ENCODE results near the gene TRIO. TPM values are rescaled to one million over a fixed set of nuclear protein-coding genes. Genes with fewer than 3 reads are reported as not detected.

Gene TRIO
- total RNA-seq, 2 experiments from 2014 or later: 4.1 to 6.5 TPM

DNA sequence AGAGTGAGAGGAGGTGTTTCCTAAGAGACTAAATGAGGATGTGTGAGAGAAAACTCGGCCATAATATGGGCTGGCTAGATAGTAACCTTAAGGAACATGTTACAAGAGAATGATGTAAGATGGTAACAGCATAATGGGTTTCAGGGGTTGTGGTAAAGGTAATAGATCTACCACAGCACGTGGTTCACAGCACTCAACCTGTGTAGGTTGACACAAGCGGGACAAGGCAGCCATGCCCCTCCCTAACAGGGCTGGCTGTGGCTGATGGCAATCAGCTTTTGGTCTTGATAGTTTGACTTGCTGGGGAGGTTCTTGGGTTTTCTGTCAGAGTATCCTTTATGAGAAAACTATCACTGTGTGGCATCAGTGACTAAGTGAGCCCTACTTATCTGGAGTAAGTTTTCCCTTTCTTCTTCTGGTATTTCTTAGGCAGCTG lies 138.6 kb downstream of the TRIO start:
- H3K27ac Mint-ChIP-seq: no peak overlapping the region
- POLR2A ChIA-PET: no interaction called here
- Histone ChIP-seq H3K4me3 (ENCODE audit: low read length) (no peak overlapping the region), H3K36me3 (ENCODE audit: insufficient read depth, low read length) (no peaks in the 10 kb centered on the region), H3K27ac (ENCODE audit: low read depth in 1 of 2, low read length in 2 of 2) (no peak overlapping the region), H3K9me3 (ENCODE audit: control insufficient read depth in 1 of 2, insufficient read depth in 1 of 2, low read length in 2 of 2) (no peaks in the 10 kb centered on the region), H3K27me3 (ENCODE audit: control insufficient read depth in 1 of 2, insufficient read depth in 2 of 2, low read length in 2 of 2) (no peaks in the 10 kb centered on the region), H3K4me1 (ENCODE audit: insufficient read depth, low read length) (no peaks in the 10 kb centered on the region)
- DNase-seq (no peak), ATAC-seq (ENCODE audit: poor library complexity) (no peak)
- no peaks in the 10 kb centered on the region for H3K27me3 Mint-ChIP-seq
- intact Hi-C loops (cut with DNase I, micrococcal nuclease): no loop called here
- CTCF ChIA-PET: no interaction called here
- TF ChIP-seq, protein P1, sequence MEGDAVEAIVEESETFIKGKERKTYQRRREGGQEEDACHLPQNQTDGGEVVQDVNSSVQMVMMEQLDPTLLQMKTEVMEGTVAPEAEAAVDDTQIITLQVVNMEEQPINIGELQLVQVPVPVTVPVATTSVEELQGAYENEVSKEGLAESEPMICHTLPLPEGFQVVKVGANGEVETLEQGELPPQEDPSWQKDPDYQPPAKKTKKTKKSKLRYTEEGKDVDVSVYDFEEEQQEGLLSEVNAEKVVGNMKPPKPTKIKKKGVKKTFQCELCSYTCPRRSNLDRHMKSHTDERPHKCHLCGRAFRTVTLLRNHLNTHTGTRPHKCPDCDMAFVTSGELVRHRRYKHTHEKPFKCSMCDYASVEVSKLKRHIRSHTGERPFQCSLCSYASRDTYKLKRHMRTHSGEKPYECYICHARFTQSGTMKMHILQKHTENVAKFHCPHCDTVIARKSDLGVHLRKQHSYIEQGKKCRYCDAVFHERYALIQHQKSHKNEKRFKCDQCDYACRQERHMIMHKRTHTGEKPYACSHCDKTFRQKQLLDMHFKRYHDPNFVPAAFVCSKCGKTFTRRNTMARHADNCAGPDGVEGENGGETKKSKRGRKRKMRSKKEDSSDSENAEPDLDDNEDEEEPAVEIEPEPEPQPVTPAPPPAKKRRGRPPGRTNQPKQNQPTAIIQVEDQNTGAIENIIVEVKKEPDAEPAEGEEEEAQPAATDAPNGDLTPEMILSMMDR (IDR thresholded peaks at IDR 0.05): no peak
- H3K4me1 Mint-ChIP-seq (ENCODE audit: low read depth): peaks cover 7% of the 10 kb centered on the region
- no peak overlapping the region for H3K4me3 Mint-ChIP-seq
- H3K9me3 Mint-ChIP-seq: no peaks in the 10 kb centered on the region
- no peaks in the 10 kb centered on the region for H3K36me3 Mint-ChIP-seq (ENCODE audit: low read depth)

DNA sequence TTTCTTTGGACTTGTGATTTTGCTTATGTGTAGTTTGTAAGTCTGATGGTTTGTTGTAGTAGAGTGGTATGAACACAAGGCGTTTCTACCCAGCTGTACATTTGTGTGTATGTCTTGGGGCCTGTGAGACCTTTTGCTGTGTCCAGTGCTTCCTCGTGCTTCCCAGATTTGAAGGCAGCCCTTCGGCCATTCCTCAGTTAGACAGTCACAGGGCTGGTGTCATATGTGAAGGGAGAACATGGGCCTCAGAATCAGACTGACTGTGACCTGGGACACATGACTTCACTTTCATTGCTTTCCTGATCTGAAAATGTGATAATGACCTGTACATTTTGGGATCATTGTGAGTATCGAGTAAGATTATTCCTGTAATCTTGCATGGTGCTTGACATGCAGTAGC lies 140.0 kb downstream of the TRIO start:
- no peaks in the 10 kb centered on the region for H3K9me3 Mint-ChIP-seq
- intact Hi-C loops (cut with DNase I, micrococcal nuclease): no loop called here
- Histone ChIP-seq H3K27me3 (ENCODE audit: control insufficient read depth in 1 of 2, insufficient read depth in 2 of 2, low read length in 2 of 2) (no peaks in the 10 kb centered on the region), H3K36me3 (ENCODE audit: insufficient read depth, low read length) (no peaks in the 10 kb centered on the region), H3K9me3 (ENCODE audit: control insufficient read depth in 1 of 2, insufficient read depth in 1 of 2, low read length in 2 of 2) (no peaks in the 10 kb centered on the region), H3K4me3 (ENCODE audit: low read length) (no peak overlapping the region), H3K27ac (ENCODE audit: low read depth in 1 of 2, low read length in 2 of 2) (no peak overlapping the region), H3K4me1 (ENCODE audit: insufficient read depth, low read length) (no peaks in the 10 kb centered on the region)
- no peak overlapping the region for H3K27ac Mint-ChIP-seq
- no peak overlapping the region for H3K4me3 Mint-ChIP-seq
- no peaks in the 10 kb centered on the region for H3K27me3 Mint-ChIP-seq
- ChIA-PET CTCF (no interaction called here), POLR2A (no interaction called here)
- H3K36me3 Mint-ChIP-seq (ENCODE audit: low read depth): no peaks in the 10 kb centered on the region
- no peak for ATAC-seq (ENCODE audit: poor library complexity)
- H3K4me1 Mint-ChIP-seq (ENCODE audit: low read depth): no peaks in the 10 kb centered on the region
- no peak for DNase-seq
- TF ChIP-seq, protein P1 (IDR thresholded peaks at IDR 0.05): no peak

DNA sequence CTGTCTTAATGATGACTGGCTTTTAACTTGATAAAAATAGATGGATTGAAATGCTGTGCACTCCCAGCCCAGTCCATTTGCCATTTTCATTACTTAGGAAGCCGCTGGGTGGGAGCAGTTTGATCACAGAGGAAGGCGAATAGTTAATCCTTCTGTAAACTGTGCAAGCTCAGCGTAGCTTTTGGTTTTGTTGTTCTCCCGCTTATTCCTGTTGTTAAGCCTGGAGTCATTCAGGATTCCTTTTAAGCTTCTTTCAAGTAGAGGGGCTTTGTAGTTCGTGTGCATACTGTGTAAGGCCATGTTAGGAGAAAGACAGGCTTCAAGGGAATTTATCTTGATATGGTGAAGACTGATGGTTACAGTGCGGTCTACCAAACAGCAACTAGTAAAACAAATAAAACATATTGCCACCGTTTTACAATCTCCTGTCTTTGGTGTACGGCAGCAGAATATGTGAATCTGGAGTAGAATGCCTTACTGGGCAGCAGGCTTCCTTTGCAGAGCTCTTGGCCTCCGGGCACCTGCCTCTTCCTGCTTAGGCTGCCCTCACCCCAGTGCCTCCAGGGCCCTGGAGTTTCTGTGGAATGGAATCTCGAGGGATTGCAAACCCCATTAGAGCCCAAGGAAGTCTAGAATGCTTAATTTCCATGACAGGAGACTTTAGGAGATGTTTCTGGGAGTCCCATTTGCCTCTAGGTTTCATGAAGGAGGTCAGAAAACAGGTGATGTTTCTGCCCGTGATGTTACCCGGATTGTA lies 141.4 kb downstream of the TRIO start:
- ATAC-seq (ENCODE audit: poor library complexity) (no peak), DNase-seq (no peak)
- H3K27me3 Mint-ChIP-seq: no peaks in the 10 kb centered on the region
- intact Hi-C loops (cut with DNase I, micrococcal nuclease): no loop called here
- Histone ChIP-seq H3K4me3 (ENCODE audit: low read length) (no peak overlapping the region), H3K36me3 (ENCODE audit: insufficient read depth, low read length) (no peaks in the 10 kb centered on the region), H3K9me3 (ENCODE audit: control insufficient read depth in 1 of 2, insufficient read depth in 1 of 2, low read length in 2 of 2) (no peaks in the 10 kb centered on the region), H3K27ac (ENCODE audit: low read depth in 1 of 2, low read length in 2 of 2) (no peak overlapping the region), H3K27me3 (ENCODE audit: control insufficient read depth in 1 of 2, insufficient read depth in 2 of 2, low read length in 2 of 2) (no peaks in the 10 kb centered on the region), H3K4me1 (ENCODE audit: insufficient read depth, low read length) (no peaks in the 10 kb centered on the region)
- H3K36me3 Mint-ChIP-seq (ENCODE audit: low read depth): no peaks in the 10 kb centered on the region
- H3K4me1 Mint-ChIP-seq (ENCODE audit: low read depth): no peaks in the 10 kb centered on the region
- H3K27ac Mint-ChIP-seq: no peak overlapping the region
- no peak overlapping the region for H3K4me3 Mint-ChIP-seq
- TF ChIP-seq, protein P1 (IDR thresholded peaks at IDR 0.05): no peak
- ChIA-PET POLR2A (no interaction called here), CTCF (no interaction called here)
- H3K9me3 Mint-ChIP-seq: no peaks in the 10 kb centered on the region
